BE2C (cell line): Measurements from ENCODE around the gene SHLD3.
A peak's percentile ranks its signal among the peaks of the same experiment; 100 is the strongest.

ENCODE experiments used
- DNase-seq: peaks from one replicate; pipeline ENCODE4 v3.0.0-alpha.2; 2020
- H3K27me3 ChIP-seq: fragments of 250-450 bp; sonication (Bioruptor Pico); 2 replicates; pipeline ENCODE4 v1.5.1; 2020; ENCODE audit warnings: mild to moderate bottlenecking
- H3K36me3 ChIP-seq: fragments of 250-450 bp; sonication (Bioruptor Pico); 2 replicates; pipeline ENCODE4 v1.5.1; 2020; ENCODE audit warnings: mild to moderate bottlenecking
- H3K4me1 ChIP-seq: fragments of 250-450 bp; sonication (Bioruptor Pico); 2 replicates; pipeline ENCODE4 v1.5.1; 2020
- H3K4me3 ChIP-seq: 2 replicates; pipeline ENCODE4 v1.5.1; 2011; ENCODE audit warnings: low read depth, low read length
- H3K9me3 ChIP-seq: fragments of 250-450 bp; sonication (Bioruptor Pico); 2 replicates; pipeline ENCODE4 v1.5.1; 2020
- CTCF ChIP-seq: IDR thresholded peaks from 2 replicates; pipeline ENCODE4 v1.5.1; 2012; ENCODE audit warnings: mild to moderate bottlenecking, low read depth, low read length

SHLD3 gene

GRCh38 chr5:65640240-65640639, 15.4 kb downstream of the SHLD3 start:
- H3K36me3 ChIP-seq = peaks cover 16% of the 10 kb centered on the region
- H3K9me3 ChIP-seq = no peaks in the 10 kb centered on the region
- no peaks in the 10 kb centered on the region for H3K27me3 ChIP-seq
- no peak overlapping the region for H3K4me3 ChIP-seq
- H3K4me1 ChIP-seq = no peaks in the 10 kb centered on the region
- TF ChIP-seq CTCF = no peak
- no peak for DNase-seq

GRCh38 chr5:65646938-65647337, 22.1 kb downstream of the SHLD3 start:
- no peak for TF ChIP-seq CTCF
- H3K4me1 ChIP-seq = no peaks in the 10 kb centered on the region
- no peak for DNase-seq
- no peaks in the 10 kb centered on the region for H3K27me3 ChIP-seq
- H3K9me3 ChIP-seq = no peaks in the 10 kb centered on the region
- peaks cover 5% of the 10 kb centered on the region; the same call in 1 of the 2 replicates for H3K36me3 ChIP-seq
- H3K4me3 ChIP-seq = no peak overlapping the region

GRCh38 chr5:65647941-65648340, 23.1 kb downstream of the SHLD3 start:
- H3K4me1 ChIP-seq = no peaks in the 10 kb centered on the region
- no peak for TF ChIP-seq CTCF
- no peak overlapping the region for H3K4me3 ChIP-seq
- DNase-seq = no peak
- no peaks in the 10 kb centered on the region for H3K9me3 ChIP-seq
- no peaks in the 10 kb centered on the region for H3K27me3 ChIP-seq
- H3K36me3 ChIP-seq = peaks cover 5% of the 10 kb centered on the region; the same call in 1 of the 2 replicates

GRCh38 chr5:65651144-65651543, 26.3 kb downstream of the SHLD3 start:
- DNase-seq = no peak
- Histone ChIP-seq H3K9me3 (no peaks in the 10 kb centered on the region), H3K36me3 (peaks cover 5% of the 10 kb centered on the region; the same call in 1 of the 2 replicates), H3K4me3 (no peak overlapping the region), H3K27me3 (no peaks in the 10 kb centered on the region), H3K4me1 (no peaks in the 10 kb centered on the region)
- no peak for TF ChIP-seq CTCF

GRCh38 chr5:65654713-65655112, 29.9 kb downstream of the SHLD3 start:
- Histone ChIP-seq H3K4me3 (no peak overlapping the region), H3K27me3 (no peaks in the 10 kb centered on the region), H3K36me3 (peaks cover 5% of the 10 kb centered on the region; the same call in 1 of the 2 replicates), H3K4me1 (no peaks in the 10 kb centered on the region), H3K9me3 (no peaks in the 10 kb centered on the region)
- DNase-seq = no peak
- no peak for TF ChIP-seq CTCF

- peak; percentile 54 for TF ChIP-seq CTCF
- Histone ChIP-seq H3K4me3 (no peak overlapping the region), H3K27me3 (no peaks in the 10 kb centered on the region), H3K4me1 (no peaks in the 10 kb centered on the region), H3K9me3 (no peaks in the 10 kb centered on the region), H3K36me3 (peaks cover 13% of the 10 kb centered on the region; the same call in 1 of the 2 replicates)
- peak; percentile 7 for DNase-seq
Observed at GRCh38 chr5:65663804-65664521, 39.1 kb downstream of the SHLD3 start.
